ENCODE measurements around the gene ITGA1. TPM values are rescaled to one million over a fixed set of nuclear protein-coding genes. Genes with fewer than 3 reads are reported as not detected.

Gene ITGA1
- total RNA-seq, 1 experiment from 2014 or later, result 4.0 TPM

DNA sequence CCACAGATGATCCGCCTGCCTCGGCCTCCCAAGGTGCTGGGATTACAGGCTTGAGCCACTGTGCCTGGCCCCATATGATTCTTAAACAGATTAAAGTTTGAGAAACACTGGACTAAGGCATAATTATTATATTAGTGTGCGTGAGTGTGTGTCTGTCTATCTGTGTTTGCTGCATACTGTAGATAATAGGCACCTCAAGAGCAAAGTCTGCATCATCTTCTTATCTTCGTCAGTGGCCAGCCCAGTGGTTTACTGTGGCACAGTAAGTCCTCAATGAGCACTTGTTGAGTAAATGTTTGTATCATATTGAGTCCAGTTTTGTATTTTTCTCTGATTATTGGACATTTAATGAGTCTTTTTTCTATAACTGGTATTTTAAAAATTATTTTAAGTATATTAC, 81.7 kb downstream of the ITGA1 start:
- Histone ChIP-seq H3K4me2 (no peak overlapping the region), H3K9me2 (ENCODE audit: insufficient read depth) (no peaks in the 10 kb centered on the region), H3K27me3 (ENCODE audit: insufficient read depth, low read depth) (no peaks in the 10 kb centered on the region), H2AFZ (no peak overlapping the region), H3K27ac (no peak overlapping the region), H3K4me3 (no peak overlapping the region), H3K36me3 (ENCODE audit: low read depth) (no peaks in the 10 kb centered on the region), H3F3A (ENCODE audit: insufficient read depth, low read depth) (no peaks in the 10 kb centered on the region), H3K9me3 (ENCODE audit: insufficient read depth, low read depth) (no peaks in the 10 kb centered on the region), H3K4me1 (replicated peaks; ENCODE audit: insufficient read depth) (no peaks in the 10 kb centered on the region), H3K79me2 (ENCODE audit: low read depth) (no peaks in the 10 kb centered on the region), H4K20me1 (ENCODE audit: insufficient read depth) (no peaks in the 10 kb centered on the region)
- BruUV-seq (replicated peaks), result no TSS peak
- POLR2A ChIA-PET (ENCODE audit: unreplicated experiment), result no interaction called here
- no peak for DNase-seq
- CTCF ChIA-PET, result no interaction called here
- TF ChIP-seq CTCF (conservative IDR thresholded peaks at IDR 0.05), result no peak
- no peak for TF ChIP-seq EZH2 (IDR thresholded peaks at IDR 0.05; ENCODE audit: low read depth)
- intact Hi-C loops (cut with micrococcal nuclease; ENCODE audit: unreplicated experiment), result no loop called here

DNA sequence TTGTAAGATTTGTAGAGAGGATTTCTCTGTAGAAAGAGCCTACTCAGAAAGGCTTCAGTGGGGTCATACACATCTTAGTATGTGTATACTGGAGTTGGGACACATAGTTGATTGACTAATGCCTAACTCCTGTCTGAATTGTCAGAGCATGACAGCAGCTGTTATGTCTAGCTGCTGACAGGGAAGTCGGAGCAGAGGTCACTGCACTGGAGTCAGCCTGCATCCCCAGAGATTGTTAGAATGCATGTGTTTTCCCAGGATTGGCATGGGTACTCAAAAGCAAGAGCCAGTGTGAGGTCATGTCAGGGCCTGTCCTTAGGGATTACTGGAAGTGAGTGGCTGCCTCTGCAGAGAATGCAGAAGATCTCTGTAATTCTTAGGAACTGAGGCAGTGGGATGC, 82.7 kb downstream of the ITGA1 start:
- intact Hi-C loops (cut with micrococcal nuclease; ENCODE audit: unreplicated experiment), result no loop called here
- Histone ChIP-seq H4K20me1 (ENCODE audit: insufficient read depth) (no peaks in the 10 kb centered on the region), H3K36me3 (ENCODE audit: low read depth) (no peaks in the 10 kb centered on the region), H3K9me2 (ENCODE audit: insufficient read depth) (no peaks in the 10 kb centered on the region; the same call in 1 of the 2 replicates), H3K4me1 (replicated peaks; ENCODE audit: insufficient read depth) (no peaks in the 10 kb centered on the region), H3F3A (ENCODE audit: insufficient read depth, low read depth) (no peaks in the 10 kb centered on the region), H3K27me3 (ENCODE audit: insufficient read depth, low read depth) (no peaks in the 10 kb centered on the region), H3K4me3 (no peak overlapping the region), H3K4me2 (no peak overlapping the region), H3K27ac (no peak overlapping the region), H3K9me3 (ENCODE audit: insufficient read depth, low read depth) (no peaks in the 10 kb centered on the region), H2AFZ (no peak overlapping the region), H3K79me2 (ENCODE audit: low read depth) (no peaks in the 10 kb centered on the region)
- POLR2A ChIA-PET (ENCODE audit: unreplicated experiment), result no interaction called here
- DNase-seq, result no peak
- TF ChIP-seq CTCF (conservative IDR thresholded peaks at IDR 0.05), result no peak
- no peak for TF ChIP-seq EZH2 (IDR thresholded peaks at IDR 0.05; ENCODE audit: low read depth)
- CTCF ChIA-PET, result no interaction called here
- no TSS peak for BruUV-seq (replicated peaks)

GRCh38 chr5:52875827-52876226, 88.1 kb downstream of the ITGA1 start:
- CTCF ChIA-PET, result no interaction called here

More at GRCh38 chr5:52875827-52876226, 88.1 kb downstream of the ITGA1 start:
- peaks cover 3% of the 10 kb centered on the region for H3K9me2 ChIP-seq (ENCODE audit: insufficient read depth)
- no peaks in the 10 kb centered on the region for H3K36me3 ChIP-seq (ENCODE audit: low read depth)
- no peak for DNase-seq
- BruUV-seq (replicated peaks), result no TSS peak
- no peak overlapping the region for H3K4me2 ChIP-seq
- no peaks in the 10 kb centered on the region for H3K27me3 ChIP-seq (ENCODE audit: insufficient read depth, low read depth)
- no peaks in the 10 kb centered on the region for H3K79me2 ChIP-seq (ENCODE audit: low read depth)
- no peaks in the 10 kb centered on the region for H3K4me1 ChIP-seq (replicated peaks; ENCODE audit: insufficient read depth)
- intact Hi-C loops (cut with micrococcal nuclease; ENCODE audit: unreplicated experiment), result no loop called here
- POLR2A ChIA-PET (ENCODE audit: unreplicated experiment), result interaction anchor here (0.6 kb wide), 1 partner anchor 383 kb away, joined by 5 read pairs; no protein-coding TSS in a partner anchor
- H3K4me3 ChIP-seq, result no peak overlapping the region
- no peaks in the 10 kb centered on the region for H3K9me3 ChIP-seq (ENCODE audit: insufficient read depth, low read depth)
- H3F3A ChIP-seq (ENCODE audit: insufficient read depth, low read depth), result no peaks in the 10 kb centered on the region
- 0 out of 2 replicates have a peak overlapping the region, but pooled peaks have one; percentile 1 for H2AFZ ChIP-seq
- TF ChIP-seq EZH2 (IDR thresholded peaks at IDR 0.05; ENCODE audit: low read depth) (no peak), CTCF (conservative IDR thresholded peaks at IDR 0.05) (no peak)
- H4K20me1 ChIP-seq (ENCODE audit: insufficient read depth), result no peaks in the 10 kb centered on the region
- no peak overlapping the region for H3K27ac ChIP-seq
